ENCODE measurements around the gene RNF40.
"Not testable (repeated sequence)": the region's sequence is repeated elsewhere in the genome, so short reads cannot be mapped to it uniquely, and the experiment has no call there.

RNF40 gene

GRCh38 chr16:30783280-30784109 lies 21.4 kb downstream of the RNF40 start:
- DNase-seq, result no peak

- no peak for DNase-seq
Measured at GRCh38 chr16:30784215-30784614, 22.1 kb downstream of the RNF40 start.

GRCh38 chr16:30785126-30786106 lies 23.3 kb downstream of the RNF40 start:
- DNase-seq, result no peak

- no peak for DNase-seq
Measured at GRCh38 chr16:30786115-30786935, 24.2 kb downstream of the RNF40 start.

- DNase-seq, result no peak
Measured at GRCh38 chr16:30786936-30787612, 25.0 kb downstream of the RNF40 start, which contains the start of gene ZNF629. Gene ZNF629 (minus strand): TSS chr16:30787205. CDS start chr16:30784482, 2,723 bp downstream.

- no peak for DNase-seq
Measured at GRCh38 chr16:30787613-30788378, 25.7 kb downstream of the RNF40 start.

GRCh38 chr16:30793508-30794069 lies 31.5 kb downstream of the RNF40 start:
- no peak for DNase-seq

GRCh38 chr16:30794634-30795033 lies 32.5 kb downstream of the RNF40 start:
- no peak for DNase-seq

- DNase-seq, result no peak
Measured at GRCh38 chr16:30797670-30798309, 35.7 kb downstream of the RNF40 start.

GRCh38 chr16:30802936-30803335 lies 40.8 kb downstream of the RNF40 start:
- DNase-seq, result no peak

- no peak for DNase-seq
Measured at GRCh38 chr16:30805056-30805369, 42.9 kb downstream of the RNF40 start.

GRCh38 chr16:30805370-30806169 lies 43.4 kb downstream of the RNF40 start:
- peak; percentile 42 for DNase-seq

GRCh38 chr16:30808146-30808545 lies 46.0 kb downstream of the RNF40 start:
- DNase-seq, result no peak

GRCh38 chr16:30808890-30809426 lies 46.8 kb downstream of the RNF40 start:
- not testable (repeated sequence) for DNase-seq

- not testable (repeated sequence) for DNase-seq
Measured at GRCh38 chr16:30809675-30810074, 47.6 kb downstream of the RNF40 start.

GRCh38 chr16:30813821-30814189 lies 51.7 kb downstream of the RNF40 start:
- DNase-seq, result no peak

- no peak for DNase-seq
Measured at GRCh38 chr16:30816769-30817168, 54.6 kb downstream of the RNF40 start.

GRCh38 chr16:30820952-30821421 lies 58.9 kb downstream of the RNF40 start:
- no peak for DNase-seq

- not testable (repeated sequence) for DNase-seq
Measured at GRCh38 chr16:30821441-30821840, 59.3 kb downstream of the RNF40 start.

All from effector CD4-positive, alpha-beta T cell (primary cell).